Hepatocyte (in vitro differentiated cells): ENCODE measurements around the gene MALL. TPM values are rescaled to one million over a fixed set of nuclear protein-coding genes. Genes with fewer than 3 reads are reported as not detected.
"Not testable (repeated sequence)": the region's sequence is repeated elsewhere in the genome, so short reads cannot be mapped to it uniquely, and the experiment has no call there.

Experiments used
- DNase-seq: peaks from one replicate; pipeline ENCODE4 v3.0.0-alpha.2; 2016; ENCODE audit warnings: low spot score
- H2AFZ ChIP-seq: fragments of 200-600 bp; sonication (generic); 2 replicates; pipeline ENCODE4 v1.6.0; 2016; ENCODE audit warnings: antibody characterized with exemption, mild to moderate bottlenecking
- H3K27ac ChIP-seq: fragments of 200-600 bp; sonication (generic); 2 replicates; pipeline ENCODE4 v1.5.1; 2016; ENCODE audit warnings: mild to moderate bottlenecking
- H3K27me3 ChIP-seq: fragments of 200-600 bp; sonication (generic); 2 replicates; pipeline ENCODE4 v1.6.1; 2016
- H3K36me3 ChIP-seq: fragments of 200-600 bp; sonication (generic); replicated peaks from 2 replicates; pipeline ENCODE4 v1.5.1; 2016; ENCODE audit warnings: low read depth; ENCODE audit not compliant: insufficient read depth
- H3K4me1 ChIP-seq: fragments of 200-600 bp; sonication (generic); 2 replicates; pipeline ENCODE4 v1.5.1; 2016; ENCODE audit warnings: mild to moderate bottlenecking, moderate library complexity; ENCODE audit not compliant: insufficient read depth
- H3K4me2 ChIP-seq: fragments of 200-600 bp; sonication (generic); 2 replicates; pipeline ENCODE4 v1.6.0; 2016
- H3K4me3 ChIP-seq: fragments of 200-600 bp; sonication (generic); 2 replicates; pipeline ENCODE4 v1.5.1; 2016; ENCODE audit warnings: mild to moderate bottlenecking
- H3K79me2 ChIP-seq: fragments of 200-600 bp; sonication (generic); 2 replicates; pipeline ENCODE4 v1.6.0; 2017; ENCODE audit warnings: mild to moderate bottlenecking
- H3K9me2 ChIP-seq: fragments of 200-600 bp; sonication (generic); replicated peaks from 2 replicates; pipeline ENCODE4 v1.6.0; 2017; ENCODE audit warnings: mild to moderate bottlenecking; ENCODE audit not compliant: insufficient read depth
- H3K9me3 ChIP-seq: fragments of 200-600 bp; sonication (generic); 2 replicates; pipeline ENCODE4 v1.5.1; 2016; ENCODE audit warnings: low read depth, mild to moderate bottlenecking
- H4K20me1 ChIP-seq: fragments of 200-600 bp; sonication (generic); 2 replicates; pipeline ENCODE4 v1.6.0; 2016; ENCODE audit warnings: mild to moderate bottlenecking; ENCODE audit not compliant: insufficient read depth, poor library complexity, severe bottlenecking
- WGBS: methylation state at CpG from one replicate; pipeline ENCODE4 v1.1.6; 2016; ENCODE audit warnings: low lambda C conversion rate; ENCODE audit errors: missing lambda C conversion rate; 5-methylcytosine and 5-hydroxymethylcytosine counted together
- microRNA-seq: library from miRNA; unstranded; fragments of <30 nt; microRNA quantifications from one replicate; pipeline ENCODE4, GENCODE V29; 2017
- polyA plus RNA-seq: library from polyadenylated mRNA; unstranded; fragments of >200 nt; fragmentation: Nextera tagmentation; extraction: Ambion mirVana; gene quantifications from 2 replicates; pipeline ENCODE4 v1.2.1, GENCODE V29; 2016
- small RNA-seq: library from RNA; depleted of rRNA; stranded (forward); fragments of <200 nt; gene quantifications from one replicate; pipeline ENCODE3, GENCODE V24; 2014
- total RNA-seq: library from RNA; depleted of rRNA; stranded (reverse); fragments of >200 nt; gene quantifications from 2 replicates; pipeline ENCODE4 v1.2.3, GENCODE V29; 2014

The MALL gene
- total and polyA plus RNA-seq, 2 experiments from 2014 or later: 30.8 to 55.7 TPM

DNA sequence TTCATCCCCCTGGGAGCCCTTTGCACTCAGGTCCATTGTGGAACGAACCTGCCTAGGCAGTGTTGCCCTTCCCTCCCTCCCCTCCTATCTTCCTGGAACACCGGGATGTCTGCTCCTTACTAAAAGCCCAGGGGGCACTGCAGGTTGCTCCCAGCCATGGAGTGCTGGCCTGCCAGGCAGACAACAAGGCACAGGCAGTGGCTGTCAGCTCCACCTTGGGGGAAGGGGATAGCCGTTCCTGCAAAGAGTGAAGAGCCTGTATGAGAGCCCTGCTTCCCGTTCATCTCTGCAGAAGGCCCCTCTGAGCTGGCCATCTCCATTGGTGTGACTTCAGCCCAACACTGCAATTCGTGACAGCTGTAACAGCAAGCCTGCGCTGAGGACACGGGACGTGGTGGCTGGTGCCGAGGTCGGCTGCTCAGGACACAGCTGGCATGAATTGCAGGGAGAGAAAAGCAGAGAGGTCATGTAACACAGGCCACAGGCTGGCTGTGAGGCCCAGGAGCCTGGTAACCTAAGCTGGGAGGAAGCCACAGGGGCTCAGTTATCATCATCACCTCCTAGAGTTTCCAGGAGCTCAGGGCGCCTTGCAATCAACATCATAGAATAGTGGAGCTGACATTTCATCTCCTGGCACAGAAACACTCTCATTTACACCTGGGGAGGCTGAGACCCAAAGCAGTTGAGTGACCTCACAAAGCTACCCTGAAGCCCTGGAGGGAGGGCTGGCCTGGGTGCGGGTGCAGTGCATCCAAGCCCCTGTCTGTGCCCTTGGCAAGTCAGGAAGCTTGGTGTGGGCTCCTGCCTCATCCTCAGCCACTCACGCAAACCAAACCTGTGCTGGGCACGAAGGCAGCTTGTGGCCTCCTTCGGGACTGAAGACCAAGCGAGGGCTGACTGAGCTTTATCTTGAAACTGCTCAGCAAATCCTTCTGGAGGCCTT, 67.1 kb downstream of the MALL start:
- not testable (repeated sequence) for H2AFZ ChIP-seq, H3K9me2 ChIP-seq, H3K4me3 ChIP-seq, H3K4me2 ChIP-seq, H3K27me3 ChIP-seq, H3K36me3 ChIP-seq, H3K27ac ChIP-seq, H4K20me1 ChIP-seq, H3K4me1 ChIP-seq, H3K9me3 ChIP-seq, H3K79me2 ChIP-seq
- DNase-seq: peak; percentile 1
- WGBS: 78% methylated on average over 14 of the region's 16 CpGs

DNA sequence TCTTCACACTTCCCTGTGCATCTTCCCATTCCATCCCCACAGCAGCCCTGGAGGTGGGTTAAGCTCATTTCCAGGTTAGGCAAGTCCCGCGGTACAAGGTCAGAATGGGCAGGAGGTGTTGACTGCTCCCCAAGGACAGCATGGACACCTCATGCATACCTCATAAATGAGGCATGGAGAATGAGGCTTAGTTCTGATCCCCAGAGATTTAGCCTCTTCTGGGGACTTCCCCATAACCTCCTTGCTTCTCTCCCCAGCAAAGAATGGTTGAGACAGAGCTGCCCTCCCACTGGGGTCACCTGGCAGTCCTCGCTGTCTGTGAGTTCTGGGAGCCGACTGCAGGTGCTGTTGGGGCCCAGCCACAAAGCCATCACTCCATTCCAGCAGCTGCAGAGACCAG, 68.4 kb downstream of the MALL start:
- not testable (repeated sequence) for H2AFZ ChIP-seq, H3K4me2 ChIP-seq, H3K4me1 ChIP-seq, H3K79me2 ChIP-seq, H3K27ac ChIP-seq, H3K4me3 ChIP-seq, DNase-seq, H3K27me3 ChIP-seq, H3K9me3 ChIP-seq, H3K9me2 ChIP-seq, H3K36me3 ChIP-seq, H4K20me1 ChIP-seq
- WGBS: no CpG with 5 or more reads among the region's 4 CpGs

DNA sequence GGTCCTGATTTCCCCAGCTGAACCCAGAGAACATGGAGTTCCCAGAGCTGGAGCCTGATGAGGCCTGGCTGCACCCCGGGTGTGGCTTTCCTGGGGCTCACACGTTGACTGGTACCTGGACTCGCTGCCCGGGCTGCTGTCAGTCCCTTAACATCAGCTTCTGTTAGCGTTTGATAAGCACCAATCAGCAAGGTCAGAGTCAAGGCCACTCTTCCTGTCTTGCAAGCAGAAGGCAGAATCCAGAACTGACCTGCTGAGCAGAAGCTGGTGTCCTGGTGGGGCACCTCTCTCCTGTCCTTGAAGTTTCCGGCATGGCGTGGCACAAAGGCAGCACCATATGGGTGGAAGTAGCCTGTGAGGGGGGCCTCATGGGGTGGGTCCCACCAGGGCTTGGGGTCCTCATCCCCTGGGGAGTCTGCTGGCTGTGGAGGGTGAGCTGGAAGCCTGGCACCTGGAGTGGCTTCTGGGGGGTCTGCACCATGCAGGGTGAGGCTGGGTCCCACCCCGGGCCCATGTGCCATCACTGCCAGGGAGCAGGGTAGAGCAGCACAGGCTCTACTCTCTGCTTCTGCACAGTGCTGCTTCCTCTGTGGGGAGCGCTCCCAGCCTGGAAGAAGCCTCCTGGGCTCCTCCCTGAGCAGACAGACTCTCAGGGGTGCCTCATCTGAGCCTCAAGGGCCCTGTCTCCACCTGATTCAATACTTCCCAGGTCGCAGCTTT, 73.5 kb downstream of the MALL start:
- not testable (repeated sequence) for H3K27ac ChIP-seq, DNase-seq, H3K4me3 ChIP-seq, H3K27me3 ChIP-seq, H3K4me1 ChIP-seq, H4K20me1 ChIP-seq, H3K9me3 ChIP-seq, H3K79me2 ChIP-seq, H3K36me3 ChIP-seq, H2AFZ ChIP-seq, H3K9me2 ChIP-seq, H3K4me2 ChIP-seq
- WGBS: no CpG with 5 or more reads among the region's 10 CpGs

DNA sequence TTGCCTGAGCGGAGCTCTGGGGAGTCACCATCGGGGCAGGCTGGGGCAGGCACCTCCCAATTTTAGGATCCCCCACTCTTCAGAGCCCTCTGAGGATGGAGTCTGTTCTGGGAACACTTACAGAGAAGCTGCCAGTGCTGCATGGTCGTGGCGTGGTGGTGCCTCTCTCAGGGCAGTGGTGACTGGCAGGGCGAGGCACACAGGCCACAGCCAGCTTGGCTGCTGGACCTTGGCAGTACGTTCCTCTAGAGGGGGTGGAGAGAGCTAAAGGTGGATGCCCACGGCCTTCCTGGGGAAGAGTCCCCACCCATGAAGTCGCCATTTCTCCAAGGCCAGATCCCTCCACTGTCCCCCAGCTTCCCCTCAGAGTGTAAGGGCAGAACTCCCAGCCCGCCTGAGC, 78.3 kb downstream of the MALL start:
- not testable (repeated sequence) for H2AFZ ChIP-seq, H3K36me3 ChIP-seq, H4K20me1 ChIP-seq, H3K4me3 ChIP-seq, H3K4me2 ChIP-seq, H3K9me2 ChIP-seq, H3K27me3 ChIP-seq, H3K4me1 ChIP-seq, H3K27ac ChIP-seq, DNase-seq, H3K79me2 ChIP-seq, H3K9me3 ChIP-seq
- WGBS: 92% methylated on average over 5 of the region's 9 CpGs

DNA sequence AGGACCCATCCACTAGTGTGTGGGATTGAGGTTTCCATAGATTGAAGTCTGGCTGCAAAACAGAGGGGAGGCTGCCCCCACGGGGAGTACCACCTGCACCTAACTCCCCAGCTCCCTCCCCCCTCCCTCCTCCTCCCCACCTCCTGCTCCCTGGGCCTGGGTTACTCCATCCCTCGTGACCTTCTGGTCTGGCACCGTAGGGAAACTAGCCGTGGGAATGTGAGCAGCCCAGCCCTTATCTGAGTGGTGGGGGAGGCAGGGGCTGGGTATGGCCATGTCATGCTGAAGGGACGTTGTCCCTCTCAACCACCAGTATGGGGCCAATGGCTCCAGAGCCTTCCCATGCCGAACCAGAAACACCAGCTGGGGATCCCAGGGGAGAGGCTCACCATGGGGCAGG, 80.2 kb downstream of the MALL start:
- WGBS: no CpG with 5 or more reads among the region's 6 CpGs
- not testable (repeated sequence) for H3K9me3 ChIP-seq, H3K36me3 ChIP-seq, H3K4me1 ChIP-seq, H3K4me2 ChIP-seq, H4K20me1 ChIP-seq, DNase-seq, H3K27me3 ChIP-seq, H3K79me2 ChIP-seq, H2AFZ ChIP-seq, H3K4me3 ChIP-seq, H3K9me2 ChIP-seq, H3K27ac ChIP-seq

DNA sequence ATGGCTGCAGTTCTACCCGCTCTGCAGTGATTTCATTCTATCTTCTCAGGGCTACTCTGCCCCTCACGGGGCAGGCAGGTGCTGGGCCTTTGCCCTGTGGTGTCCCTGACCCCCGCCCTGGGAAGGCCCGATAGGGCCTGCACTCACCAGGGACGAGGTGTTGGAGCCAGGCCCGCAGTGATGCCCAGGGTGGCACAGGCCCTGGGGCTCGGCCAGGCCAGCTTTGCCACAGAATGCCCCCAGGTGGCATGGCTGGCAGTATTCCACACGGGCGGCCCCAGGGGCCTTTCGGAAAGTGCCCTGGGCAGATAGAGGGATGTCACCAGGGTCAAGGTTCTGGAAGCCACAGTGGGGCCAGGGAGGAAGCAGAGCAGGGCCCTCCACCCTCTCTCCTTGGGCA, 80.7 kb downstream of the MALL start:
- H3K9me3 ChIP-seq, H4K20me1 ChIP-seq, H3K4me1 ChIP-seq, H3K27me3 ChIP-seq, H3K4me2 ChIP-seq, H3K27ac ChIP-seq, H3K79me2 ChIP-seq, H2AFZ ChIP-seq, H3K4me3 ChIP-seq, H3K36me3 ChIP-seq, H3K9me2 ChIP-seq: not testable (repeated sequence)
- peak; percentile 1 for DNase-seq
- 93% methylated on average over 8 of the region's 10 CpGs for WGBS

Small RNAs within 50 kb of the gene (microRNA-seq; reads per million reads assigned to microRNA genes)
- gene MIR4267 (not detected), gene MIR4436B1 (not detected)

Small RNAs within 50 kb of the gene (small RNA-seq; reads per million reads assigned to genes)
- gene MIR4267 (not detected), gene MIR4436B1 (not detected)

Other genes starting within 250 kb of the MALL start
- 0.60 and 1.4 TPM in 2 replicates for gene LIMS3, start 217.1 kb downstream of the MALL start, total RNA-seq
- 4.0 and 5.5 TPM in 2 replicates for gene LIMS3, start 217.1 kb downstream of the MALL start, polyA plus RNA-seq
- gene NPHP1, start 89.2 kb upstream of the MALL start, total RNA-seq: 1.1 and 1.6 TPM in 2 replicates
- gene NPHP1, start 89.2 kb upstream of the MALL start, polyA plus RNA-seq: 1.3 and 4.1 TPM in 2 replicates
- 20.2 and 42.1 TPM in 2 replicates for gene MTLN, start 96.7 kb upstream of the MALL start, total RNA-seq
- 77.2 and 78.9 TPM in 2 replicates for gene MTLN, start 96.7 kb upstream of the MALL start, polyA plus RNA-seq